ENCODE measurements around the gene HSD17B11. TPM values are rescaled to one million over a fixed set of nuclear protein-coding genes. Genes with fewer than 3 reads are reported as not detected.
A peak's percentile ranks its signal among the peaks of the same experiment; 100 is the strongest.

Gene HSD17B11
- total and polyA plus RNA-seq, 2 donors from 2014 or later: 39.5 to 48.1 TPM

- Histone ChIP-seq H3K4me3 (ENCODE audit: low read length in 3 of 3) (no peak overlapping the region), H3K9me3 (ENCODE audit: control insufficient read depth in 2 of 3, insufficient read depth in 1 of 3, low read length in 3 of 3) (no peaks in the 10 kb centered on the region), H3K27ac (ENCODE audit: low read depth in 2 of 2, low read length in 2 of 2) (no peak overlapping the region), H3K36me3 (ENCODE audit: control insufficient read depth in 2 of 3, insufficient read depth in 3 of 3, low read length in 3 of 3) (no peaks in the 10 kb centered on the region), H3K9ac (ENCODE audit: low read length in 3 of 3) (no peak overlapping the region), H3K4me1 (ENCODE audit: control insufficient read depth in 2 of 3, insufficient read depth in 2 of 3, low read depth in 1 of 3, low read length in 3 of 3) (no peaks in the 10 kb centered on the region), H3K27me3 (ENCODE audit: control insufficient read depth, insufficient read depth, low read length) (no peaks in the 10 kb centered on the region)
- TF ChIP-seq CTCF (IDR thresholded peaks at IDR 0.05; ENCODE audit: borderline replicate concordance, extremely low read depth, insufficient read depth): no peak
- FAIRE-seq (no peak), DNase-seq (no peak)
- intact Hi-C loops (cut with DNase I): no loop called here
Measured at GRCh38 chr4:87309625-87310024, 81.4 kb downstream of the HSD17B11 start.

DNA sequence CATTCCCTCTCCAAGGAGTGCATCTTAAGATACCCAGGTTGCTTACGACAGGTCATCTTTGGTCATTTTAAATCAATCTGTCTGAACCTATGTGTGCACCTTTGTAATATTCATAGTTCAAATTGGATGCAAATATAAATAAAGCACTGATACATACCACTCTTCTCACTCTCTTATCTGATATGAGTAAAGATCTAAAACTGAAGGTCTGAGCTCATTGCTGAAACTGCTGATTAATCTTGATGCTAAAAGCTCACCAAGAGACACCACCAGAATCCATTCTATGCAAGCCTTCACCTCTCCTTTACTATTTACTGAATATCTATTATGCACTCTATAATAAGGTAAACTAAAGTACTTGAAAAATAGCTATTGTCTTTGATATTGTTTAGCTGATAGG lies 84.9 kb downstream of the HSD17B11 start:
- intact Hi-C loops (cut with DNase I): no loop called here
- H3K27me3 ChIP-seq (ENCODE audit: control insufficient read depth, insufficient read depth, low read length): no peaks in the 10 kb centered on the region
- H3K36me3 ChIP-seq (ENCODE audit: control insufficient read depth in 2 of 3, insufficient read depth in 3 of 3, low read length in 3 of 3): no peaks in the 10 kb centered on the region
- H3K9ac ChIP-seq (ENCODE audit: low read length in 3 of 3): no peak overlapping the region
- no peaks in the 10 kb centered on the region for H3K9me3 ChIP-seq (ENCODE audit: control insufficient read depth in 2 of 3, insufficient read depth in 1 of 3, low read length in 3 of 3)
- H3K4me1 ChIP-seq (ENCODE audit: control insufficient read depth in 2 of 3, insufficient read depth in 2 of 3, low read depth in 1 of 3, low read length in 3 of 3): no peaks in the 10 kb centered on the region
- no peak for TF ChIP-seq CTCF (IDR thresholded peaks at IDR 0.05; ENCODE audit: borderline replicate concordance, extremely low read depth, insufficient read depth)
- FAIRE-seq (no peak), DNase-seq (no peak)
- no peak overlapping the region for H3K4me3 ChIP-seq (ENCODE audit: low read length in 3 of 3)
- H3K27ac ChIP-seq (ENCODE audit: low read depth in 2 of 2, low read length in 2 of 2): no peak overlapping the region

DNA sequence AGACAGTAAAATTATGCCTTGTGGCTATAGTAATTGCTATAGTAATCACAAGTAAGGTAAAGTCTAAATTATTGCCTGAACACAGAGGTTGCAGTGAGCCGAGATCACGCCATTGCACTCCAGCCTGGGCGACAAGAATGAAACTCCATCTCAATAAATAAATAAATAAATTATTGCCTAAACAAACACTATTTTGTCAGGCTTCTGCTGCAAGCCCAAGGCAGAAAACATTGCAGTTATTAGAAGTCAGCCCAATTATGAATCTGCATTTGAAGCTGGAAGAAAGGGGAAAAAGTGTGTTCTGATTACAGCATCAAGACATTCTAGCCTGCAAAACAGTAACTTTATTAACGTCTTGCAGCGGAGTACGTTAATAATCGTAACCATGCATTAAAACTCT lies 85.4 kb downstream of the HSD17B11 start:
- FAIRE-seq (no peak), DNase-seq (no peak)
- no peaks in the 10 kb centered on the region for H3K4me1 ChIP-seq (ENCODE audit: control insufficient read depth in 2 of 3, insufficient read depth in 2 of 3, low read depth in 1 of 3, low read length in 3 of 3)
- no peak for TF ChIP-seq CTCF (IDR thresholded peaks at IDR 0.05; ENCODE audit: borderline replicate concordance, extremely low read depth, insufficient read depth)
- H3K9me3 ChIP-seq (ENCODE audit: control insufficient read depth in 2 of 3, insufficient read depth in 1 of 3, low read length in 3 of 3): no peaks in the 10 kb centered on the region
- no peak overlapping the region for H3K4me3 ChIP-seq (ENCODE audit: low read length in 3 of 3)
- no peaks in the 10 kb centered on the region for H3K36me3 ChIP-seq (ENCODE audit: control insufficient read depth in 2 of 3, insufficient read depth in 3 of 3, low read length in 3 of 3)
- intact Hi-C loops (cut with DNase I): no loop called here
- no peak overlapping the region for H3K9ac ChIP-seq (ENCODE audit: low read length in 3 of 3)
- no peak overlapping the region for H3K27ac ChIP-seq (ENCODE audit: low read depth in 2 of 2, low read length in 2 of 2)
- no peaks in the 10 kb centered on the region for H3K27me3 ChIP-seq (ENCODE audit: control insufficient read depth, insufficient read depth, low read length)

- no peaks in the 10 kb centered on the region for H3K9me3 ChIP-seq (ENCODE audit: control insufficient read depth in 2 of 3, insufficient read depth in 1 of 3, low read length in 3 of 3)
- H3K4me3 ChIP-seq (ENCODE audit: low read length in 3 of 3): no peak overlapping the region
- no peaks in the 10 kb centered on the region for H3K4me1 ChIP-seq (ENCODE audit: control insufficient read depth in 2 of 3, insufficient read depth in 2 of 3, low read depth in 1 of 3, low read length in 3 of 3)
- TF ChIP-seq CTCF (IDR thresholded peaks at IDR 0.05; ENCODE audit: borderline replicate concordance, extremely low read depth, insufficient read depth): no peak
- intact Hi-C loops (cut with DNase I): no loop called here
- FAIRE-seq (no peak), DNase-seq (peak in 2 of 5 donors; percentile 41 to 45)
- no peak overlapping the region for H3K9ac ChIP-seq (ENCODE audit: low read length in 3 of 3)
- H3K36me3 ChIP-seq (ENCODE audit: control insufficient read depth in 2 of 3, insufficient read depth in 3 of 3, low read length in 3 of 3): no peaks in the 10 kb centered on the region
- H3K27me3 ChIP-seq (ENCODE audit: control insufficient read depth, insufficient read depth, low read length): no peaks in the 10 kb centered on the region
- H3K27ac ChIP-seq (ENCODE audit: low read depth in 2 of 2, low read length in 2 of 2): no peak overlapping the region
Measured at GRCh38 chr4:87304745-87305432, 86.1 kb downstream of the HSD17B11 start.

Measured in kidney (tissue), 14 donors.